Brain pericyte (primary cell): ENCODE measurements around the gene SPPL2C.
A peak's percentile ranks its signal among the peaks of the same experiment; 100 is the strongest.

Experiments
- DNase-seq: peaks from one replicate; pipeline ENCODE4 v3.0.0-alpha.2; 2012; ENCODE audit warnings: low read depth, low spot score

The SPPL2C gene

DNA sequence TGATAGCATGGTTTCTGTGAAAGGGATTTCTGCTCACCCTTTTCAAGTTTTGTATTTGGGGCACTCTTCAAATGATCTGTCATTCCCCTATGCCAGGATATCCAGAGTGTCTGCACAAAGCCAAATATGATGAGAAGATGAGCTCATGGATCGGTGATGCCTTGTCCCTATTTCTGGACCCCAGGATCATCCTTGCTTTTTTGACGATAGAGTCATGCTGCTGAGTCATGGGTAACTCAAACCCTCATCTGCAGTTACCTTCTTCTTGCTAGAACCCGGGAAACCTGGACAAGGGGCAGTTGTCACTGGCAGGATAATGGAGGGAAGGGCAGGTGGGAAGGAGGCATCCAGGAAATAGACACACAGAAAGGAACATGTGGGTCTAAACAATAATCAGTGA, 31.9 kb downstream of the SPPL2C start:
- DNase-seq: no peak

DNA sequence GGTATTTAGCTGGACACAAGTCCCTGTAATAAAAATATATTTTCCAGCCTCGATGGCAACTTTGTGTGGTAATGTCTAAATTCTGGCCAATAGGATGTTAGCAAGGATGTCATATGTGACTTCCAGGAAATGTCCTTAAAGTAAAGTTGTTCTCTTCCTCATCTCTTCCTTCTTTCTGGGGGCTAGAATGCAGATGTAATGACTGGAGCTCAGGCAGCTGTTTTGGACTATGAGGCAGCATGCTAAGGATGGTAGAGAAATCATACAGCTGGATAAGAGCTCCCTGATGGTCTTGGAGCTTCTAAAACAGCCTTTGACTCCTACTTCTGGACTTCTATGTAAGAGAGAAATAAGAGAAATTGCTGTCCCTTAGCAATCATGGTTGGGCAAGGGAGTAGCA, 32.8 kb downstream of the SPPL2C start:
- DNase-seq: no peak

DNA sequence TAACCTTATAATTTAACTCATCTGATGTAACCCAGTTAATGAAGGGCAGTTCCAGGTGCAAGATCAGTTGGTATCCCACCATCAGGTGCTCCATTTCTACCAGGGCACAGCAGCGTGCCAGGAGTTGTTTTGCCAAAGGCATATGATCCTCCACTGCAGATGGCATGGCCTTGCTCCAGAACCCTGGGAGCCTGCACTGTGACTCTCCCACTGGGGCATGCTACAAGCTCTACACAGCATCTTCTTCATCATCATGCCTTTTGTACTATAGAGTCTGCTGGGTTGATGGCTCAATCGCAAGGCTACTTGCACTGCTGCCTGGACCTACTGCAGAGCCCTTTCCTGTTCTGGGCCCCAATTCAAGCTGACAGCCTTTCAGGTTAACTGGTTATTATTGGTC, 38.4 kb downstream of the SPPL2C start:
- DNase-seq: no peak

DNA sequence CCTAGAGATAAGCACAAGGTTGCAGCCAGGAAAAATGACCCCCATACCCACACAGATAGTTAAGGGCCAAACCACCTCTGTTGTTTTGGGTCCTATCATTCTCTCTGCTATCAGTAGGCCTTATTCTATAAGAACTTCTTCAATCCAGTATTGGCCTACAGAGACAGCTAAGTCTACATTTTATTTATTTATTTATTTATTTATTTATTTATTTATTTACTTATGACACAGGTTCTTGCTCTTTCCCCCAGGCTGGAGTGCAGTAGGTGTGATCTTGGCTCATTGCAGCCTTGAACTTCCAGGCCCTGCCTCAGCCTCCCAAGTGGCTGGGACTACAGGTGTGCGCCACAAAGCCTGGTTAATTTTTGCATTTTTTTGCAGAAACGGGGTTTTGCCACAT, 42.2 kb downstream of the SPPL2C start:
- no peak for DNase-seq

DNA sequence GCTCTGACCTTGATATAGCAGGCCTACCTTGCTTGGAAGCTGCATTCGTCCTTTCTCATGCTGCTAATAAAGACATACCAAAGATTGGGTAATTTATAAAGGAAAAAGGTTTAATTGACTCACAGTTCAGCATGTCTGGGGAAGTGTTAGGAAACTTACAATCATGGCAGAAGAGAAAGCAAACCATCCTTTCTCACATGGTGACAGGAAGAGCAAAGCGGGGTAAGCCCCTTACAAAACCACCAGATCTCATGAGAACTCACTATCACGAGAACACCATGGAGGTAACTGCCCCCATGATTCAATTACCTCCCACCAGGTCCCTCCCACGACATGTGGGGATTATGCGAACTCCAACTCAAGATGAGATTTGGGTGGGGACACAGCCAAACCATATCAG, 43.7 kb downstream of the SPPL2C start:
- DNase-seq: no peak

DNA sequence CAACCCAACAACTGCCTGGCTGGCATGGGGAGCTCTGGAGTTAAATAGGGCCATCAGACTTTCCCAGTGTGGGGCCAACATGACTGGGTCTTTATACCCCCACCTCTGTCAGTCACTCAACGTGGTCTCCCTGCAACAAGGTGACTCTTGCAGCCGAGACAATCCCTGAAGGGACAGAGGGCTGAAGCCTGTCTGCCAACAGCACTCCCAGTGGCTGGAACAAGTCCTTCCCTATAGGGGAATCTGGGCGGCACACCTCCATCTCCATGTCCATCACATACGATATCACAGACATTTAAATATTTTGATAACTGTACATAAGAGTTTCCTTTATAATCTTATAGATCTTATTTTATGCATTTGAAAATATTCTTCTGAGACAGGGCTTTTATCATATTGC, 44.9 kb downstream of the SPPL2C start:
- DNase-seq: no peak

DNA sequence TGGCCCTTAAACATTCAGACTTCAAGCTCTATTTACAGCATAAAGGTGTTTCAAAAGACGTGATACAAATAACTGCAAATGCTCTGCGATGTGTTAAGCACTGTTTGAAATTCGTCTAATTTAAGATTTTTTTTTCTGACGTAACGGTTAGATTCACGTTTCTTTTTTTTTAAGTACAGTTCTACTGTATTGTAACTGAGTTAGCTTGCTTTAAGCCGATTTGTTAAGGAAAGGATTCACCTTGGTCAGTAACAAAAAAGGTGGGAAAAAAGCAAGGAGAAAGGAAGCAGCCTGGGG, 49.0 kb downstream of the SPPL2C start:
- no peak for DNase-seq

DNA sequence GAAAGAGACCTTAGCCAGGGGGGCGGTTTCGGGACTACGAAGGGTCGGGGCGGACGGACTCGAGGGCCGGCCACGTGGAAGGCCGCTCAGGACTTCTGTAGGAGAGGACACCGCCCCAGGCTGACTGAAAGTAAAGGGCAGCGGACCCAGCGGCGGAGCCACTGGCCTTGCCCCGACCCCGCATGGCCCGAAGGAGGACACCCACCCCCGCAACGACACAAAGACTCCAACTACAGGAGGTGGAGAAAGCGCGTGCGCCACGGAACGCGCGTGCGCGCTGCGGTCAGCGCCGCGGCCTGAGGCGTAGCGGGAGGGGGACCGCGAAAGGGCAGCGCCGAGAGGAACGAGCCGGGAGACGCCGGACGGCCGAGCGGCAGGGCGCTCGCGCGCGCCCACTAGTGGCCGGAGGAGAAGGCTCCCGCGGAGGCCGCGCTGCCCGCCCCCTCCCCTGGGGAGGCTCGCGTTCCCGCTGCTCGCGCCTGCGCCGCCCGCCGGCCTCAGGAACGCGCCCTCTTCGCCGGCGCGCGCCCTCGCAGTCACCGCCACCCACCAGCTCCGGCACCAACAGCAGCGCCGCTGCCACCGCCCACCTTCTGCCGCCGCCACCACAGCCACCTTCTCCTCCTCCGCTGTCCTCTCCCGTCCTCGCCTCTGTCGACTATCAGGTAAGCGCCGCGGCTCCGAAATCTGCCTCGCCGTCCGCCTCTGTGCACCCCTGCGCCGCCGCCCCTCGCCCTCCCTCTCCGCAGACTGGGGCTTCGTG, 49.5 kb downstream of the SPPL2C start, which contains the start of gene MAPT:
Gene MAPT (plus strand): TSS at position 533 of the 763 bp plus-strand sequence. CDS start 67,784 bp downstream, outside the sequence.
- DNase-seq: peak; percentile 60

DNA sequence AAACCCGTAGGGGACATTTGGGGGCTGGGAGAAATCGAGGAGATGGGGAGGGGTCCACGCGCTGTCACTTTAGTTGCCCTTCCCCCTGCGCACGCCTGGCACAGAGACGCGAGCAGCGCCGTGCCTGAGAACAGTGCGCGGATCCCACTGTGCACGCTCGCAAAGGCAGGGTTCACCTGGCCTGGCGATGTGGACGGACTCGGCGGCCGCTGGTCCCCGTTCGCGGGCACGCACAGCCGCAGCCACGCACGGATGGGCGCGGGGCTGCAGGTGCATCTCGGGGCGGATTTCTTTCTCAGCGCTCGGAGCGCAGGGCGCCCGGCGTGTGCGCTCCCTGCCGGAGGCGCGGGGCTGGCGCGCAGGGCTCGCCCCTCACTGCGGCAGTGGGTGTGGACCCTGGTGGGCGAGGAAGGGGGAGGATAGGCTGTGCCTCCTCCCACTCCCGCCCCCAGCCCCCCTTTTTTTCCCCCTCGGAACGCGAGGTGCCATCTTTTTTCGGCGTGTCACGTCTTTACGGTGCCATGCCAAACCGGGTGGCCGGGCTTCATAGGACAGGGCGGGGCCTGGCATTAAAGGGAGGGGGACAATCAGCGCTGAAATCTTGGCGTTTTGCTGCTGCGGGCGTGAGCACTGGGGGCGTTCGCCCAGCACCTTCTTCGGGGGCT, 50.8 kb downstream of the SPPL2C start:
- no peak for DNase-seq

DNA sequence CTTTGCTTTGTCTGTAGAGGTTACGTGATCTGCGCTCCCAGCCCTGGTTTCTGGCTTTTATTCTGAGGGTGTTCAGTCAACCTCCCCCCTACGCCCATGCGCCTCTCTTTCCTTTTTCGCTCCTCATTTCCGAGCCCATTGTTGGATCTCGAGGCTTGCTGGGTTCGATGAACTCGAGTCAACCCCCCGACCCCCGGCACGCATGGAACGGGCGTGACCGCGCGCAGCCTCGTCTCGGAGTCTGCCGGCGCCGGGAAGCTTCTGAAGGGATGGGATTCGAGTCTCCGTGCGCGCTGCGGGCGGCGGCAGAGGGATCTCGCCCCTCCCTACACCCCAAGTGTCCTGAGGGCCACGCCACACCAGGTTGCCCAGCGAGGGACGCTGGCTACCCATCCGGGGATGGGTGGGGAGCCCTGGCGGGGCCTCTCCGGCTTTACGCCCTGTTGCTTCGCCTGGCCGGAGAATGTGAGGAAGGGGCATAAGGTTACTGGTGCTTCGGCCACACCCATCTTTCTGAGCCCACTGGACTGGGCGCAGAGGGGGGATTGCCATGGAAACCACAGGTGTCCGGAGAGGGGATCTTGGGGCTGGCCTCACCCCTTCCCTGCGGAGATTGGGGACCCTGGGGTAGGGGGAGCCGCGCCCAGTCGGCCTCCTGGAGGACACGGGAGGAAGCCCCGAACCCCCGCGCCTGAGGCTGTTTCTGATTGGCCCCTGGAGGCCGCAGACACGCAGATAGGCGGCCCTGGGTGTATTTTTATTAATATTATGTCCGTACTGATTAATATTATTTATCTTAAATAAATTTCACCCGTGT, 51.5 kb downstream of the SPPL2C start:
- DNase-seq: no peak
